ENCODE results near the gene DDIAS. TPM values are rescaled to one million over a fixed set of nuclear protein-coding genes. Genes with fewer than 3 reads are reported as not detected.

Gene DDIAS
- total and polyA plus RNA-seq, 10 of the 15 experiments (the other 5 are each of a cell fraction or from before 2014, with no cell fraction given) = 6.9 to 27.8 (median 12.9) TPM

DNA sequence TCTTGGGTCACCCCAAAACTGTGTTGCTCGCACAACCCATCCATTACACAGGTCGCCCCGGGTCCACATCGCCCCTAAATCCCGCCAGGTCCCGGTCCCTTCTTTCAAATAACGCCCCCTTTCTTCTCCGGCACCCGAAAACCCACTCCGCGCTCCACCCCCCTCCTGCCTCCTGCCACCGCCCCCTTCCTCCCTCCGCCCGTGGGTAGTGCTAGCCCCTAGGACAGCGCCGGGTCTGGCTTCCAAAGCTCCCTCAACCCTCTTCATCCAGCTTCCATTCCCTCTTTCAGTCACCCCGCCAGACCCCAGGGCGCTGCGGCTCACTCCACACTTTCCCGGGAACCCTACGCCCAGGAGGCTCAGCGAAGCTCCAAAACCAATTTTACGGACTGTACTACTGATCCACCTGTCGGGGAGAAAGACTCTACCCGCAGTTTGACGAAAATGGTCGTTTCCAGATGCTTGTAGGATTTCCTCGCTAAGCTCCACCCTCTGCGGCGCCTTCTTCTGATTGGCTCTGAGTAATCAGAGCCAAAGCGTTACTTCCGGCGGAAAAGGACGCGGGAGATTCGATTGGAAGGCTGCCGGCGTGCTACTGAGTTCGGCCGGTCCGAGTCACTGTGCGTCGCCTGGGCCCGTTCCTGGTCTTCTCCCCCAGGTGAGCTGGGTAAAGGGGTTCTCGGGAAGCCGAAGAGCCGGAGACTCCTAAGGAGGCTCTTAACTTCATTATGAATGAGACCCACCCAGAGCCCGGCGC lies at the start of gene DDIAS (continued):
- TF ChIP-seq RFX5 (IDR thresholded peaks at IDR 0.05; ENCODE audit: low read depth, low read length) (0 out of 2 replicates have a peak, but pooled peaks have one; percentile 32), CREM (IDR thresholded peaks at IDR 0.05; ENCODE audit: low read depth) (0 out of 2 replicates have a peak, but pooled peaks have one; percentile 29), CREB1 (IDR thresholded peaks at IDR 0.05; ENCODE audit: low read depth) (peak; percentile 78), ZNF207 (IDR thresholded peaks at IDR 0.05; ENCODE audit: borderline replicate concordance) (no peak; the same call in 1 of the 2 replicates), CBX5 (IDR thresholded peaks at IDR 0.05; ENCODE audit: low read depth) (0 out of 2 replicates have a peak, but pooled peaks have one; percentile 32), RELA (IDR thresholded peaks at IDR 0.05; ENCODE audit: borderline replicate concordance, partially characterized antibody) (no peak), PAX5 (IDR thresholded peaks at IDR 0.05; ENCODE audit: borderline replicate concordance, low read depth, low read length) (no peak; the same call in 1 of the 2 replicates), ESRRA (IDR thresholded peaks at IDR 0.05; ENCODE audit: low read length) (no peak), HDAC2 (IDR thresholded peaks at IDR 0.05) (peak; percentile 96), POLR2A (IDR thresholded peaks at IDR 0.05; ENCODE audit: low read depth, low read length) (peak; percentile 72), SIX5 (IDR thresholded peaks at IDR 0.05; ENCODE audit: low read depth, low read length, severe bottlenecking) (peak; percentile 42), RUNX3 (IDR thresholded peaks at IDR 0.05; ENCODE audit: low read length) (peak; percentile 72), BRCA1 (IDR thresholded peaks at IDR 0.05; ENCODE audit: low read depth, low read length) (0 out of 2 replicates have a peak, but pooled peaks have one; percentile 11)
- TF ChIP-seq, protein P1, sequence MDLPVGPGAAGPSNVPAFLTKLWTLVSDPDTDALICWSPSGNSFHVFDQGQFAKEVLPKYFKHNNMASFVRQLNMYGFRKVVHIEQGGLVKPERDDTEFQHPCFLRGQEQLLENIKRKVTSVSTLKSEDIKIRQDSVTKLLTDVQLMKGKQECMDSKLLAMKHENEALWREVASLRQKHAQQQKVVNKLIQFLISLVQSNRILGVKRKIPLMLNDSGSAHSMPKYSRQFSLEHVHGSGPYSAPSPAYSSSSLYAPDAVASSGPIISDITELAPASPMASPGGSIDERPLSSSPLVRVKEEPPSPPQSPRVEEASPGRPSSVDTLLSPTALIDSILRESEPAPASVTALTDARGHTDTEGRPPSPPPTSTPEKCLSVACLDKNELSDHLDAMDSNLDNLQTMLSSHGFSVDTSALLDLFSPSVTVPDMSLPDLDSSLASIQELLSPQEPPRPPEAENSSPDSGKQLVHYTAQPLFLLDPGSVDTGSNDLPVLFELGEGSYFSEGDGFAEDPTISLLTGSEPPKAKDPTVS (IDR thresholded peaks at IDR 0.05; ENCODE audit: low read depth, low read length) = no peak
- TF ChIP-seq, protein P2, sequence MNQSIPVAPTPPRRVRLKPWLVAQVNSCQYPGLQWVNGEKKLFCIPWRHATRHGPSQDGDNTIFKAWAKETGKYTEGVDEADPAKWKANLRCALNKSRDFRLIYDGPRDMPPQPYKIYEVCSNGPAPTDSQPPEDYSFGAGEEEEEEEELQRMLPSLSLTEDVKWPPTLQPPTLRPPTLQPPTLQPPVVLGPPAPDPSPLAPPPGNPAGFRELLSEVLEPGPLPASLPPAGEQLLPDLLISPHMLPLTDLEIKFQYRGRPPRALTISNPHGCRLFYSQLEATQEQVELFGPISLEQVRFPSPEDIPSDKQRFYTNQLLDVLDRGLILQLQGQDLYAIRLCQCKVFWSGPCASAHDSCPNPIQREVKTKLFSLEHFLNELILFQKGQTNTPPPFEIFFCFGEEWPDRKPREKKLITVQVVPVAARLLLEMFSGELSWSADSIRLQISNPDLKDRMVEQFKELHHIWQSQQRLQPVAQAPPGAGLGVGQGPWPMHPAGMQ (IDR thresholded peaks at IDR 0.05; ENCODE audit: borderline replicate concordance) = no peak
- TF ChIP-seq, protein P3, sequence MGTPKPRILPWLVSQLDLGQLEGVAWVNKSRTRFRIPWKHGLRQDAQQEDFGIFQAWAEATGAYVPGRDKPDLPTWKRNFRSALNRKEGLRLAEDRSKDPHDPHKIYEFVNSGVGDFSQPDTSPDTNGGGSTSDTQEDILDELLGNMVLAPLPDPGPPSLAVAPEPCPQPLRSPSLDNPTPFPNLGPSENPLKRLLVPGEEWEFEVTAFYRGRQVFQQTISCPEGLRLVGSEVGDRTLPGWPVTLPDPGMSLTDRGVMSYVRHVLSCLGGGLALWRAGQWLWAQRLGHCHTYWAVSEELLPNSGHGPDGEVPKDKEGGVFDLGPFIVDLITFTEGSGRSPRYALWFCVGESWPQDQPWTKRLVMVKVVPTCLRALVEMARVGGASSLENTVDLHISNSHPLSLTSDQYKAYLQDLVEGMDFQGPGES (IDR thresholded peaks at IDR 0.05) = no peak
- TF ChIP-seq, protein P4, sequence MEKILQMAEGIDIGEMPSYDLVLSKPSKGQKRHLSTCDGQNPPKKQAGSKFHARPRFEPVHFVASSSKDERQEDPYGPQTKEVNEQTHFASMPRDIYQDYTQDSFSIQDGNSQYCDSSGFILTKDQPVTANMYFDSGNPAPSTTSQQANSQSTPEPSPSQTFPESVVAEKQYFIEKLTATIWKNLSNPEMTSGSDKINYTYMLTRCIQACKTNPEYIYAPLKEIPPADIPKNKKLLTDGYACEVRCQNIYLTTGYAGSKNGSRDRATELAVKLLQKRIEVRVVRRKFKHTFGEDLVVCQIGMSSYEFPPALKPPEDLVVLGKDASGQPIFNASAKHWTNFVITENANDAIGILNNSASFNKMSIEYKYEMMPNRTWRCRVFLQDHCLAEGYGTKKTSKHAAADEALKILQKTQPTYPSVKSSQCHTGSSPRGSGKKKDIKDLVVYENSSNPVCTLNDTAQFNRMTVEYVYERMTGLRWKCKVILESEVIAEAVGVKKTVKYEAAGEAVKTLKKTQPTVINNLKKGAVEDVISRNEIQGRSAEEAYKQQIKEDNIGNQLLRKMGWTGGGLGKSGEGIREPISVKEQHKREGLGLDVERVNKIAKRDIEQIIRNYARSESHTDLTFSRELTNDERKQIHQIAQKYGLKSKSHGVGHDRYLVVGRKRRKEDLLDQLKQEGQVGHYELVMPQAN (conservative IDR thresholded peaks at IDR 0.05) = peak; percentile 100
- TF ChIP-seq, protein P5, sequence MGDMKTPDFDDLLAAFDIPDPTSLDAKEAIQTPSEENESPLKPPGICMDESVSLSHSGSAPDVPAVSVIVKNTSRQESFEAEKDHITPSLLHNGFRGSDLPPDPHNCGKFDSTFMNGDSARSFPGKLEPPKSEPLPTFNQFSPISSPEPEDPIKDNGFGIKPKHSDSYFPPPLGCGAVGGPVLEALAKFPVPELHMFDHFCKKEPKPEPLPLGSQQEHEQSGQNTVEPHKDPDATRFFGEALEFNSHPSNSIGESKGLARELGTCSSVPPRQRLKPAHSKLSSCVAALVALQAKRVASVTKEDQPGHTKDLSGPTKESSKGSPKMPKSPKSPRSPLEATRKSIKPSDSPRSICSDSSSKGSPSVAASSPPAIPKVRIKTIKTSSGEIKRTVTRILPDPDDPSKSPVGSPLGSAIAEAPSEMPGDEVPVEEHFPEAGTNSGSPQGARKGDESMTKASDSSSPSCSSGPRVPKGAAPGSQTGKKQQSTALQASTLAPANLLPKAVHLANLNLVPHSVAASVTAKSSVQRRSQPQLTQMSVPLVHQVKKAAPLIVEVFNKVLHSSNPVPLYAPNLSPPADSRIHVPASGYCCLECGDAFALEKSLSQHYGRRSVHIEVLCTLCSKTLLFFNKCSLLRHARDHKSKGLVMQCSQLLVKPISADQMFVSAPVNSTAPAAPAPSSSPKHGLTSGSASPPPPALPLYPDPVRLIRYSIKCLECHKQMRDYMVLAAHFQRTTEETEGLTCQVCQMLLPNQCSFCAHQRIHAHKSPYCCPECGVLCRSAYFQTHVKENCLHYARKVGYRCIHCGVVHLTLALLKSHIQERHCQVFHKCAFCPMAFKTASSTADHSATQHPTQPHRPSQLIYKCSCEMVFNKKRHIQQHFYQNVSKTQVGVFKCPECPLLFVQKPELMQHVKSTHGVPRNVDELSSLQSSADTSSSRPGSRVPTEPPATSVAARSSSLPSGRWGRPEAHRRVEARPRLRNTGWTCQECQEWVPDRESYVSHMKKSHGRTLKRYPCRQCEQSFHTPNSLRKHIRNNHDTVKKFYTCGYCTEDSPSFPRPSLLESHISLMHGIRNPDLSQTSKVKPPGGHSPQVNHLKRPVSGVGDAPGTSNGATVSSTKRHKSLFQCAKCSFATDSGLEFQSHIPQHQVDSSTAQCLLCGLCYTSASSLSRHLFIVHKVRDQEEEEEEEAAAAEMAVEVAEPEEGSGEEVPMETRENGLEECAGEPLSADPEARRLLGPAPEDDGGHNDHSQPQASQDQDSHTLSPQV (IDR thresholded peaks at IDR 0.05) = no peak
- TF ChIP-seq, protein P6, sequence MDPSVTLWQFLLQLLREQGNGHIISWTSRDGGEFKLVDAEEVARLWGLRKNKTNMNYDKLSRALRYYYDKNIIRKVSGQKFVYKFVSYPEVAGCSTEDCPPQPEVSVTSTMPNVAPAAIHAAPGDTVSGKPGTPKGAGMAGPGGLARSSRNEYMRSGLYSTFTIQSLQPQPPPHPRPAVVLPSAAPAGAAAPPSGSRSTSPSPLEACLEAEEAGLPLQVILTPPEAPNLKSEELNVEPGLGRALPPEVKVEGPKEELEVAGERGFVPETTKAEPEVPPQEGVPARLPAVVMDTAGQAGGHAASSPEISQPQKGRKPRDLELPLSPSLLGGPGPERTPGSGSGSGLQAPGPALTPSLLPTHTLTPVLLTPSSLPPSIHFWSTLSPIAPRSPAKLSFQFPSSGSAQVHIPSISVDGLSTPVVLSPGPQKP (IDR thresholded peaks at IDR 0.05; ENCODE audit: low read depth, low read length) = peak; percentile 96
